GM03348 (cell line): ENCODE measurements around the gene ADNP2.

Source experiments
- DNase-seq: peaks from one replicate; pipeline ENCODE4 v3.0.0; 2012; ENCODE audit warnings: low spot score

Gene ADNP2

DNA sequence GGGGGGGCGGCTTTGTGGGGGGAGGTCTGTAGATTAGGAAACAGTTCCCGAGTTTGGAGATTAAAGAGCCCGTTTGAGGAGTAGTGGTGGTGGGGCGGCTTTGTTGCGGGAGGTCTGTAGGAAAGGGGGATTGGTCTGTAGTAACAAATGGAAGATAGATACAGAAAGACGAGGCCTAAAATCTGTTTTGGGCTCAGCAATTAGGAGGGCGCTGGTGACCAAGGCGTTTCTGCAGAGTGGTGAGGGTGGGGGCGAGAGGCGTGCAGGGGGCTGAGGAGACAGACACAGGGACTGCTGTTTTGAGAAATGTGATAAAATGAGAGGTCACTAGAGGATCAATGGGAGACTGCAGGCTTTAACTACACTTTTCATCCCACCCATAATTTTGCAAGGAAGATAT lies 1.6 kb upstream of the ADNP2 start:
- DNase-seq, result no peak

DNA sequence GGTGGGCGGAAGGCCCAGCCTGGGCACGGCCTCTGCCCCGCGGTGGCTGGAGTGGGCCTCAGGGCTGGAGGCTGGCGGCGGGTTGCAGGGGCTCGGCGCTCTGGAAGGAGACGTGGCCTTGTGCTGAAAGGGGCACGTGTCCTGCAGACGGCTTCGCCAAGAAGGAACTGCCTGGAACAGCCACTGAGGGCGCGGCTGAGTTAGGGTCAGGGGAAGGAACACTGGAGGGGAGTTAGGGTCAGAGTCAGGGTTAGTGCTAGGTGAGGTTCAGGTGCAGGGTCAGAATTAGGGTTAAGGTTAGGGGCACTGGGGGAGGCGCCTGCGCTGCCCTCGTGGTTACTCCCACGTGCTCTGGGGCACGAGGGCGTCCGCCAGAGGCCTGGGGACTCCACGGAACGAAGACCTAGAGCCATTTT lies 933 bp upstream of the ADNP2 start:
- DNase-seq, result no peak

DNA sequence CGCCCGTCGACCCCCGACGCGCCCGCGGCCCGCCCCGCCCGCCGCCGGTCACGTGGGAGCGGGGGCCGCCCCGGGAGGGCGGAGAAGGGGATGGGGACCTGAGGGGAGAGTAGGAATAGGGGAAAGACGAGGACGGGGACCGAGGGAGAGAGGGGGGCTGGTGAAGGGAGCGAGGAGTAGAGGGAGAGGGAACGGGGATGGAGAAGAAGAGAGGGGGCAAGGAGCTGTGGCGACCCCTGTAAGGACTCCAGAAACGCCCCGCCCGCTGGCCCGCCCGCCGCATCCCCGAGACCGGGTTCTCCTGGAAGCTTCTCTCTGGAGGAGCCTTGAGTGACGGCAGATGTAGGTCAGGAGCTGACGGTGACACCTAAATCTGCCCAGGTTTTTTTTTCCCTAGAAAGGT lies 615 bp downstream of the ADNP2 start:
- peak; percentile 89 for DNase-seq

DNA sequence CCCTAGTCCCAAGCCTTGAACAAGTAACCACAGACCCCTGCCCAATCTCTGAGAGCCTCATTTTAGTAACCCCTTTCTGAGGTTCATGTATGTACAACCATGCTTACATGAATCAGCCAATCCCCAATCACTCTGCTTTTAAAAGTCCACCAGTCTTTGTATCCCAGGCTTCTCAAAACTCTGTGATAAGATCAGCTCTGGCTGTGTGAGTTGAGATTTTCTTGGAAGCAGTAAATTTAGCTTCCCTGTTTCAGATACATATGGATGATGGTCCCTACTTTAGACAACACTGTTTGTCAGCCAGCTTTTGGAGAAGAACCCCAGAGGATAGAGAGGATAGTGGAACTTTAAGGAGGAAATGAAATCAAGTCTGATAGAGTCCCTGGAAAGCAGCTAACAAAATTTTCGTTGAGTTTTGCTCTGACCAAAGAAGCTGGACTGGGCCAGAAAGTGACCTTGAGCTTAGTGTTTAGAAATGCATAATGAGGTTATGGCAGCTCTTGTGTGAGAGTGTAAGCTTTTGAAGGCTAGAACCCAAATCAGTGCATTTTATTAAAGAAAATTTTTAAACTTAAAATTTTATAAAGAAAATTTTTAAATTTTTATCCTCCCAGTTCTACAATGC lies 3.7 kb downstream of the ADNP2 start:
- DNase-seq, result no peak

DNA sequence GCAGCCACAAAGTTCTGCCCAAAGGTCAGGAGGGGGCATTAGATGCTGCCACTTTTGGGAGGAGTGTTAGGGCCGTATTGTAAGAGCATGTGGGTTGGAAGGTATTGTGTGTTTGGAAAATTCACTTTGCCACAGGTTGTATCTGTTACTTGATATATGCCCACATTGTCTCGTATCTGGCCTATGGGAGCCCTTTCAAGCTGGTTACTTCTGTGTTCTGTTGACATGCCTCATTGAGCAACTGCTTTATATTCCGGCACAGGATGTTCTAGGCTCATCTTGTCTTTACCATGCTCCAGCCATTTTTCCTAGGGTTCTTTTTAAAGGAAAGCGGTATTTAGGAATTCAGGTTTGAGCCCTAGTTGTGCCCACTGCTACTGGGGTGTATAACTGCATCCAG lies 6.0 kb downstream of the ADNP2 start:
- no peak for DNase-seq

DNA sequence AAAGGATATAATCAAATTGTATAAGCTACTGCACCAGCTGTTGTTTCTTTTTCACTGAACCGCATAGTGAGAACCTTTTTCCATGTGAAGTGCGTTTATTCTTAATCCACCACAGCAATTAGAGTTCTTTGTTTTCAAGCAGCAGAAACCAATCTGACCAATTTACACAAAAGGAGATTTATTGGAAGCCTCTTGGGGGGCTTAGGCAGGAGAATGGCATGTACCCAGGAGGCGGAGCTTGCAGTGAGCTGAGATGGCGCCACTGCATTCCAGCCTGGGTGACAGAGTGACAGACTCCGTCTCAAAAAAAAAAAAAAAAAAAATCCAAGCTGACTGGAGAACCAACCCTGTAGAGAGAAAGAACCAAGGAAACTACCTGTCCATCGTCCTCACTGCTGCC lies 10.0 kb downstream of the ADNP2 start:
- no peak for DNase-seq

DNA sequence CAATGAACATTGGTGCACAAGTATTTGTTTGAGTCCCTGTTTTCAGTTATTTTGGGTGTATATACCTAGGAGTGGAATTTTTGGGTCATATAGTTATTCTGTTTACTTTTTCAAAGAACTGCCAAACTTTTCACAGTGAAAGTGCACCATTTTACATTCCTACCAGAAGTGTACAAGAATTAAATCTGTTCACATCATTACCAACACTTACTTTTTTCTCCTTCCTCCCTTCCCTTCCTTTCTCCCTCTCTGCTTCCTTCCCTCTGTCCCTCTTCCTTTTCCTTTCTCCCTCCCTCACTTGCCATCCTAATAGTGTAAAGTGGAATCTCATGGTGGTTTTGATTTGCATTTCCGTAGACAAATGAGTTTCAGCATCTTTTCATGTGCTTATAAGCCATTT lies 11.9 kb downstream of the ADNP2 start:
- DNase-seq, result no peak

DNA sequence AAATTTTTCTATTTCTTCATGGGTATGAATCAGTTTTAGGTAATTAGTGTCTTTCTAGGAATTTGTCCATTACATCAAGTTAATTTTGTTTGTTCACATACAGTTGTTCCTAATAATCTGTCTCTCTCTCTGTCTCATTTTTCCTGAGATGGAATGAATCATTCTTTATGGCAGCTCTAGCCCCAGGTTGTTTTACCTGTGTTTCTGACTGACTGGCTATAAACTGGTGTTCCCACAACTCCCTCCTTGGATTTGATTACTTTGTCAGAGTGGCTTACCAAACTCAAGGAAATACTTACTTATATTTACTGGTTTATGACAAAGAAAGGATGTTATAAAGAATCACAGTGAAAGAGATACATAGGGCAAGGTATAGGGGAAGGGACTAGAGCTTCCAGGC lies 15.1 kb downstream of the ADNP2 start:
- DNase-seq, result no peak

DNA sequence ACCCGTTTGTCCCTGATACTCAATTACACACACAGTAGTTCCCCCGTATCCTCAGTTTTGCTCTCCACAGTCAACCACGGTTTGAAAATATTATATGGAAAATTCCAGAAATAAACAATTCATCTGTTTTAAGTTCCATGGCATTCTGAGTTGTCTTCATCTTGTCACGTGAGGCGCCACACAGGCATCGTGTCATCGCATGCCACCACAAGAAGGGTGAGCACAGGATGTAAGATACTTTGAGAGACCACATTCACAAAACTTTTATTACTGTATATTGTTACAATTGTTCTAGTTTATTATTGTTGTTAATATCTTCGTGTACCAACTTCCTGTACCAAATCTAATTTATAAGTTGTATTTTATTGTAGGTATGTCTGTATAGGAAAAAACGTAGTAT lies 17.7 kb downstream of the ADNP2 start:
- no peak for DNase-seq

DNA sequence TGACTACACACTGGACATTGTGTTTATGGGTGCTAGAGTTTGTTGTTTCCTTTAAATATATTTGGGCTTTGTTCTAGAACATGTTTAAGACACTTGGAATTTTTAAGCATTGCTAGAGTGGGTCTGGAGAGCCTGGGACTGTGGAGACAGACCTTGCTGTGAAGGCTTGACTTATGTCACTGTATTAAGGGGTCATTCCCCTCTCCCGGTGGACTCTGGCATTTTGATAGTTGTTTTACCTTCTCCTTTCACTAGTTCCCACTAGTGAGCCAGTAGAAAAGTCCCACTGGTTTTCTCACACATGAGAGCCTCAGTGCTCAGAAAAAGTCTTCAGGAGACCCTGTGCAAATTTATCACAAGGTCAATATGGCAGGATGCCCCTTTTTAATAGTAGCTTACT lies 18.6 kb downstream of the ADNP2 start:
- no peak for DNase-seq

DNA sequence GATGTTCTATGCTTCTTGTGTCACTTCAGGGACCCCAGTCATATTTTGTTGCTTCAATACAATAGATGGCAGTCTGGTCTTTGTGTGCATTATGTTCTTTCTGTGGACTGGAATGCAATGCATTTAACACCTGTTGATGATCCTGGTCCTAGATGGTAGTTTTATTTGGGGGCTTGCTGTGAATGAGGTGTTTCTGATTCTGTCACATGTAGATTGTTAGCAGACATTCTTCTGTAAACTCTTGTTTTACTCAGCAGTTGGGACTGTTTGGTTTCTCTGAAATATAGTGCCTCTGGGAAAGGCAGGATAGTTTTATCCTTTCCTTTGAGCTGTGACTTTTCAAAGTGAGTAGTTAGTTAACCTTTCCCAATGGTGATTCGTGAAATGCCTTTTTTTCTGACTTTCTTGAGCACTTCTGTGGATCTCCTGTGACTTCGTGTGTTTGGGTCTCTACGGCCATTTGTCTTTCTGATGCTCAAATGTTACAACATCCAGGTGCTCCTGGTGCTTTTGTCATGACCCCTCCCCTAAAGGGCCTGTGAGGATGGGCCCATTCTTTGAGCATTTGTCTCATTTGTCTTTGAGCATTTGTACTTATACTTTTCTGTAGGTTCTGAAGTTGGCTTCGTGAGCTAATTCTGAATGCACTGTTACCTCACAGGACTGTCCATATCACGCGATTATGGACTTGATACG lies 20.8 kb downstream of the ADNP2 start:
- DNase-seq, result no peak

DNA sequence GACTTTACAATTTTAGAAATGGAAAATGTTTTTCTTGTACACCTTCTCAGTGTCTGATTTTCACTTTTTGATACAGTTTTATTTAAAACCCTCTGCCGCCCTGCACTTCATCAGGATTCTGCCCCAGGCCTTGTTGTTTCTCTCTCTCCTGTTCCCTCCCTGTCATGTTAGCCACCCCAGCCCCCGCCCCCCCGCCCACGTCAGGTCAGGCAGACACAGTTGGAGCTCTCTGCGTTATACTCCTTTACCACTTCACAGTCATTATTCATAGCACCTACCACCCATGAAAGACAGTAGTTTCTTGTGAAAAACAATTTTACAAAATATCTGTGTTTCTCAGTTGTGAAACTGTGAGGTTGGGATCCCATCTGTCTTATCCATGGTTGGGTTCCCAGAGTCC lies 21.5 kb downstream of the ADNP2 start:
- DNase-seq, result no peak

DNA sequence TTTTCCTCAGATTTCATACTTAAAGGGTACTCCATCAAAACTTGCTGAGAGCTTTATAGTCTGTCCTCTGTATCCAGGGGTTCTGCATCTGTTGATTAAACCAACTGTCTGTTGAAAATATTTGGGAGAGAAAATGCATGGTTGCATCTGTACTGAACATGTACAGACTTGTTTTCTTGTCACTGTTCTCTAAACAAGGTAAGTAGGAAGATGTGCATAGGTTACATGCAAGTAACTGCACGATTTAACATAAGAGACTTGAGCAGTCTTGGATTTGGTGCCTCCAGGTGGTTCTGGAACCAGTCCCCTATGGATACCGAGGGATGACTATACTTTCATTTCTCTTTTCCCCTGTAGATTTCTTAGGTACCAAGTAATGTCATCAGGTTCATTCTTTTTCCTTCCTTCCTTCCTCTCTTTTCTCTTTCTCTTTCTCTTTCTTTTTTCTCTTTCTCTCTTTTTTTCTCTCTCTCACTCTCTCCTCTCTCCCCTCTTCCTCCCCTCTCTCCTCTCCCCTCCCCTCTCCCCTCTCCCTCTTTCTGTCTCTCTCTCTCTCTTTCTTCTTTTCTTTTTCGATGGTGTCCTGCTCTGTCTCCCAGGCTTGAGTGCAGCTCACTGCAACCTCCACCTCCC lies 23.2 kb downstream of the ADNP2 start:
- no peak for DNase-seq

DNA sequence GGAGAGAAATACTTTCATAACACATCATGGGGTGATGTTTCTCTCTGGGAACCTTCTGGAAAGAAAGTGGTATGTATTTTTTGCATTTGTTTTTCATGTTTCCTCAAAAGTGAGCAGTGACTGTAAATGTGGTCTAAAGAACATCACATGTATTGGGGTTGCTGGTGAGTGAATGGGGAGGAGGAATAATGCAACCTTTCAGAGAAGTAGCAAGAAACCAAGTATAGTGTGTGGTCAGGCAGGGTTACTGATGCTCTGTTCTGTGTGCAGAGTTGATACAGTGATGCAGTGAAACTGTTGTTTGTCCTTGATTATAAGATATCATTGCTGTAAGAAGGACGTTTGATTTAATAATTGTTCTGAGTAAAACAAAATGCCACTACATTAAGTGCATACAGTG lies 24.1 kb downstream of the ADNP2 start:
- no peak for DNase-seq

DNA sequence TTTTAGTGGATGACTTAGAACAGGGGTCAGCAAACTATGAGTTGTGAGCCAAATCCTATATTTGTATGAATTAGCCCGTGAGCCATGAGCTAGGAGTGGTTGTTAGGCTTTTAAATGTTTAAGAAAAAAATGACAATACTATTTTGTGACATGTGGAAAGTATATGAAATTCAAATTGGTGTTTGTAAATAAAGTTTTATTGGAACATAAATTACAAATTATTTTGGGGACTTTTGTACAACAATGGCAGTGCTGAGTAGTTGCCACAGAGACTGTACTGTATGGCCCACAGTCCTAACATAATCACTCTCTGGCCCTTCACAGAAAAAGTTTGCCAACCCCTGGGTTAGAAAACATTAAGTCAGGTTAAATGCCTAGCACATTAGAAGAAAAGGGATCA lies 26.1 kb downstream of the ADNP2 start:
- DNase-seq, result no peak

DNA sequence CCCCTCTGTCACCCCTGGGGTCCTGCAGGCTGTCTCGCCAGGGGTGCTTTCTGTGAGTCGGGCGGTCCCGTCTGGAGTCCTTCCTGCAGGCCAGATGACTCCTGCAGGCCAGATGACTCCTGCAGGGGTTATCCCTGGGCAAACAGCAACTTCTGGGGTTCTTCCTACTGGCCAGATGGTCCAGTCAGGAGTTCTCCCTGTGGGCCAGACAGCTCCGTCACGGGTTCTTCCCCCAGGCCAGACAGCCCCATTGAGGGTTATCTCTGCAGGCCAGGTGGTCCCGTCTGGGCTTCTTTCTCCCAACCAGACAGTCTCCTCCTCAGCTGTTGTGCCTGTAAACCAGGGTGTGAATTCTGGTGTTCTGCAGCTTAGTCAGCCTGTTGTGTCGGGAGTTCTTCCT lies 27.6 kb downstream of the ADNP2 start:
- no peak for DNase-seq

DNA sequence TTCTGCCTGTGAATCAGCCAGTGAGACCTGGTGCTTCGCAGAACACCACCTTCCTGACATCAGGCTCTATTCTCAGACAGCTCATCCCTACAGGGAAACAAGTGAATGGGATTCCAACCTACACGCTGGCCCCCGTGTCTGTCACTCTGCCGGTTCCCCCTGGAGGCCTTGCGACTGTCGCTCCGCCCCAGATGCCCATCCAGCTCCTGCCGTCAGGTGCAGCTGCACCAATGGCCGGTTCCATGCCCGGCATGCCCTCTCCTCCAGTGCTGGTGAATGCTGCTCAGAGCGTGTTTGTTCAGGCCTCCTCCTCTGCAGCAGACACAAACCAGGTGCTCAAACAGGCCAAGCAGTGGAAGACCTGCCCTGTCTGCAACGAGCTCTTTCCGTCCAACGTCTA lies 28.1 kb downstream of the ADNP2 start:
- DNase-seq, result no peak

DNA sequence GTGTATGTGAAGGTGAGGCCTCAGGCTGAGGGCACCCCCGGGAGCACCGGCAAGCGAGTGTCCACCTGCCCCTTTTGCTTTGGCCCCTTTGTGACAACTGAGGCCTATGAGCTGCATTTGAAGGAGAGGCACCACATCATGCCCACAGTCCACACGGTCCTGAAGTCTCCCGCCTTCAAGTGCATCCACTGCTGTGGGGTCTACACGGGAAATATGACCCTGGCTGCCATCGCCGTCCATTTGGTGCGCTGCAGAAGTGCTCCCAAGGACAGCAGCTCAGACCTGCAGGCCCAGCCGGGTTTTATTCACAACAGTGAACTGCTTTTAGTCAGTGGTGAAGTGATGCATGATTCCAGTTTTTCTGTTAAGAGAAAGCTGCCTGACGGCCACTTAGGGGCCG lies 28.9 kb downstream of the ADNP2 start:
- no peak for DNase-seq

DNA sequence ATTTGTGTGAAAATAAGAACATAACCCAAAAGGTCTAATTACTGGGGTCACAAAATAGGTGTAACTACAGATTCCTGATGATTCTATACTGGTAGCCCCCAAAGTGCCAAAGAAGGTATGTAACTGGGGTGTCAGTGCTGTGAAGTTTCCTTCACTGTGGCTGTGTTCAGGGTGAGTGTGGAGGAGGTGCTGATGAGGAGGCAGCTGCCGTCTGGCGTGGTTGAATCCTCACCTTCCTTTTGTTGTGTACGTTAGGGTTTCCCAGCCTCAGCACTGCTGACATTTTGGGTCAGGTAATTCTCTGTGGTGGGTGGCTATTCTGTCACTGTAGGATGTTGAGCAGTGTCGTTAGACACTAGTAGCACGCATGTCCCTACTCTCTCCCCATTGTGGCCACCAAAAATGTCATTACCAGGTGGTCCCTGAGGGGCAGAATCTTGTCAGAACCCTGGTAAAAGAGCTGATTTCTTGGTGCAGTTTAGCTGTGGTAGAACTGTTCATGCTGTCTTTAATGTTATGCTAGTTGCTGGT lies 31.5 kb downstream of the ADNP2 start:
- DNase-seq, result no peak

DNA sequence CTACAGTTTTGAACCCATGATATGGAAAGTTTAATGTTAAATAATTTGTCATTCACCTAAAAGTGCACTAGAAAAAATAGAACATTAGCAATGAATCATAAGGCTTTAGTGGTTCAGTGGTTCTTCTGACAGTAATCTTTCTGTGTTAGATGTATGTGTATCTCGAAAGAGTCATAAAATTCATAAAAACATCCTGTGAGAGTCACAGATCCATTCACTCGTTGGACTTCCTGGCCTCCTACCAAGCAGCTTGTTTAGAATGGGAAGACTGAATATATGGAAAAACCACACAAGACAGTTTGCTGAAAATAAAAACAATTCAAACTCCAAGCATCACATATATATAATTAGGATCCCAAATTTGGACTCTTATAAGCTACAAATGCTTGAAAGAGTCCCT lies 34.8 kb downstream of the ADNP2 start:
- DNase-seq, result no peak

DNA sequence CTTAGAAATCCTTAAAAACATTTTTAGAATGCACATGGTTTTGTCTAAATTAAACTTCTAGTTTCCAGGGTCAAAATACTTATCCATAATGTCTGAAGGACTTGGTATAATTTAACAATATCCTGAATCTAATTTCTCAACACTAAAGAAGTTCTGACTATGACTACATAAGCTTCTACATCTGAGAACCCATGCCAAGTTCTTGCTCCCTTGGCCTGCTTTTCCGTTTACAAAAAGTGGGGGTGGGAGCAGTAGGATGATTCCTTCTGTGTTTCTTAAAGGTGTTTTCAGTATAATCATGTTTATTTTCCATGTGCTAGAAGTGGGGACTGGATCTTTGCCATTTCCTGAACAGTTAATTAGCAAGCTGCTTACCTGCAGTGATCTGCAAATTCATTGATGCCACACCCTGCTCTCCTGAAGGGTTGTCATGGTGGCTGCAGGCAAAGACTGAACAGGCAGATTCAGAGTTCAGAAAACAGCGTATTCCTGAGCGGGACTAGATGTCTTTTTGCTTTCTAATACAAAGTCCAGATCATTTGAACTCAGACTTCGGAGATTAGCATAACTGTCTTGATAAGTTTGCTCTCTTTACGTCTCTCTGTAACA lies 36.2 kb downstream of the ADNP2 start:
- DNase-seq, result no peak

DNA sequence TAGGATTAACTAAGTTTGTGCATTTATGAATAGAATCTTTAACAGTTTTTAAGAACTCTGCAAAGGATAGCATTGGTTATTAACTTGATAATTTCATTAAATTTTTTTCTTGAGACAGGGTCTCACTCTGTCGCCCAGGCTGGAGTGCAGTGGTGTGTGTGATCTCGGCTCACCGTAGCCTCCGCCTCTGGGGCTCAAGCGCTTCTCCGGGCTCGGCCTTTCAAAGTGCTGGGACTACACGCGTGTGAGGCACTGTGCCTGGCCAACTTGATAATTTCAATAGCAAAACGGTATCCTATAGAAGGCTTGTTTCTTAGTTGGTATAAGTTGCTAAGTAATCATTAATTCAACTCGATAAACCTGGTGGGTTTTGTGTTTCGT lies 38.0 kb downstream of the ADNP2 start:
- DNase-seq, result no peak
